Measurements from ENCODE around the gene PARM1. TPM values are rescaled to one million over a fixed set of nuclear protein-coding genes. Genes with fewer than 3 reads are reported as not detected.

PARM1 gene, protein sequence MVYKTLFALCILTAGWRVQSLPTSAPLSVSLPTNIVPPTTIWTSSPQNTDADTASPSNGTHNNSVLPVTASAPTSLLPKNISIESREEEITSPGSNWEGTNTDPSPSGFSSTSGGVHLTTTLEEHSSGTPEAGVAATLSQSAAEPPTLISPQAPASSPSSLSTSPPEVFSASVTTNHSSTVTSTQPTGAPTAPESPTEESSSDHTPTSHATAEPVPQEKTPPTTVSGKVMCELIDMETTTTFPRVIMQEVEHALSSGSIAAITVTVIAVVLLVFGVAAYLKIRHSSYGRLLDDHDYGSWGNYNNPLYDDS
- 0.20 and 0.37 TPM in 2 replicates for total RNA-seq

DNA sequence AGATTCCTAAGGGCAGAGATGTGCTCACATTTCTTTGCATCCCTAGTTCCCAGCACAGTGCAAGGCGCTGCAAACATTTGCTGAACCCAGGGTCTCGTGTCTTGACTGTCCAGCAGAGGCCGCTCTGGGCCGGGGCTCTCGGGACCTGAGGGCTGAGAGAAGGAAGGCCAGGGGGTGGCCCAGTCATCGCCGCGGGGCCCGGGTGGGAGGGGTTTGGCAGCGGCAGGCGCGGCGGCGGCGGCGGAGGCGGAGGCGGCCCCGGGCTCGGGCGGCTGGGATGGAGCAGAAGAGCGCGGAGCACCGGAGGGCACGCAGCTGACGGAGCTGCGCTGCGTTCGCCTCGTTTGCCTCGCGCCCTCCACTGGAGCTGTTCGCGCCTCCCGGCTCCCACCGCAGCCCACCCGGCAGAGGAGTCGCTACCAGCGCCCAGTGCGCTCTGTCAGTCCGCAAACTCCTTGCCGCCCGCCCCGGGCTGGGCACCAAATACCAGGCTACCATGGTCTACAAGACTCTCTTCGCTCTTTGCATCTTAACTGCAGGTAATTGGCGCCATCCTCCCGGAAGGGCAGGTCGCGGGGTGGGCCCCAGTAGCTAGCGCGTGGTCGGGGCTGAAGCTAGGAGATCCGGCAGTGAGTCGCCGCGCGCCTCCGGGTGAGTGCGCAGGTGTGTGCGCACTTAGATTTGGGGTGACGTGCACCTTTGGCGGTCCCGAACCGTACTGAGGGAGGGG is at the start of gene PARM1:
Gene PARM1, plus strand, starts transcription at position 285 of the 730 bp plus-strand sequence. Its CDS starts 212 bp downstream, at position 497.

Other genes with a start within 250 kb of the PARM1 start
- gene BTC, start 138.6 kb upstream of the PARM1 start, total RNA-seq: under 0.01 TPM in 2 replicates

Measured in subcutaneous preadipocyte (primary cell).